SH-SY5Y (cell line): ENCODE data around the gene TMEM164.

Source experiments
- GATA2 ChIP-seq: IDR thresholded peaks from 2 replicates; pipeline ENCODE4 v1.6.1; 2011; ENCODE audit warnings: mild to moderate bottlenecking, low read depth, low read length
- GATA3 ChIP-seq: IDR thresholded peaks from 2 replicates; pipeline ENCODE4 v1.6.1; 2011; ENCODE audit warnings: low read depth, mild to moderate bottlenecking, low read length, moderate library complexity

GRCh38 chrX:110082161-110082560 lies 79.2 kb downstream of the TMEM164 start:
- TF ChIP-seq GATA3, result no peak
- no peak for TF ChIP-seq GATA2
